Effector memory CD8-positive, alpha-beta T cell (primary cell): Measurements from ENCODE around the gene CLPTM1L.
"Not testable (repeated sequence)": the region's sequence is repeated elsewhere in the genome, so short reads cannot be mapped to it uniquely, and the experiment has no call there.

Experiments
- ATAC-seq: fragments of 150-1000 bp; cut with Tn5 transposase; replicated peaks from 2 replicates; pipeline ENCODE4 v1.10.0; 2021; ENCODE audit warnings: mild to moderate bottlenecking, moderate library complexity
- DNase-seq, 3 experiments: peaks; one replicate each; pipeline ENCODE4 v3.0.0; 2021
- H3K27ac Mint-ChIP-seq, 2 donors: one replicate each; pipeline ENCODE4 v1.8.0; 2022; ENCODE audit warnings: mild to moderate bottlenecking in 2 of 2, mixed read lengths in 2 of 2, moderate library complexity in 2 of 2
- H3K27me3 Mint-ChIP-seq, 2 donors: one replicate each; pipeline ENCODE4 v1.8.0; 2022; ENCODE audit warnings: mixed read lengths in 2 of 2
- H3K36me3 Mint-ChIP-seq: one replicate; pipeline ENCODE4 v1.8.0; 2022; ENCODE audit warnings: mild to moderate bottlenecking, moderate library complexity, mixed read lengths; ENCODE audit not compliant: insufficient read depth
- H3K4me1 Mint-ChIP-seq, 2 donors: one replicate each; pipeline ENCODE4 v1.8.0; 2022; ENCODE audit warnings: low read depth in 2 of 2, mixed read lengths in 2 of 2
- H3K4me3 Mint-ChIP-seq, 2 donors: one replicate each; pipeline ENCODE4 v1.8.0; 2022; ENCODE audit warnings: mild to moderate bottlenecking in 2 of 2, mixed read lengths in 2 of 2, moderate library complexity in 2 of 2
- H3K9me3 Mint-ChIP-seq, 2 donors: one replicate each; pipeline ENCODE4 v1.8.0; 2022; ENCODE audit warnings: mixed read lengths in 2 of 2

CLPTM1L gene

GRCh38 chr5:1362242-1363015, 17.5 kb upstream of the CLPTM1L start:
- Mint-ChIP-seq H3K27ac (no peak overlapping the region), H3K36me3 (no peaks in the 10 kb centered on the region), H3K4me3 (no peak overlapping the region), H3K4me1 (no peaks in the 10 kb centered on the region), H3K27me3 (peaks cover 52 to 74% of the 10 kb centered on the region in 2 donors), H3K9me3 (no peaks in the 10 kb centered on the region)
- no peak for DNase-seq
- no peak for ATAC-seq

DNA sequence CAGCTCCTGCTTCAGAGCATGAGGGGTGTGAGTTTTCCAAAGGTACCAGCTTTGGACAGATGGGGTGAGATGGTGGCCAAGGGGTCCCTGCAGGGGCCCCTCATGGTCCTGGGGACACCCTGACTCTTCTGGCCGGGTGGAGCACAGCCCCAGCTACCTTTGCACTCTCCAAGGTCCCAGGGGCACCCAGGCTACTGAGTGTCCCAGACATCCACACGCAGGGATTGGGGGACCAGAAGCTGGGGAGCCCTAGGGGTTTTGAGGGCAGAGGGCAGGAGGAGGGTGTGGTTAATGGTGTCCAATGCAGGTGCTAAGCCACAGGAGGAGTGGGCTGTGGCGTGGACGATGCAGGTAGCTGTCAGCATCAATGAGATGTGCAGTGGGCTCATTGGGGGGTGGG, 16.0 kb upstream of the CLPTM1L start:
- DNase-seq (no peak), ATAC-seq (no peak)
- Mint-ChIP-seq H3K36me3 (no peaks in the 10 kb centered on the region), H3K4me3 (no peak overlapping the region), H3K27me3 (peaks cover 46 to 76% of the 10 kb centered on the region in 2 donors), H3K4me1 (no peaks in the 10 kb centered on the region), H3K9me3 (no peaks in the 10 kb centered on the region), H3K27ac (no peak overlapping the region)

GRCh38 chr5:1360367-1360766, 15.5 kb upstream of the CLPTM1L start:
- not testable (repeated sequence) for H3K27ac Mint-ChIP-seq, H3K36me3 Mint-ChIP-seq, DNase-seq, H3K4me3 Mint-ChIP-seq, H3K9me3 Mint-ChIP-seq, ATAC-seq, H3K4me1 Mint-ChIP-seq
- peaks cover 46 to 76% of the 10 kb centered on the region in 2 donors for H3K27me3 Mint-ChIP-seq

GRCh38 chr5:1359713-1360112, 14.8 kb upstream of the CLPTM1L start:
- DNase-seq (no peak), ATAC-seq (no peak)
- Mint-ChIP-seq H3K27ac (no peak overlapping the region), H3K9me3 (no peaks in the 10 kb centered on the region), H3K36me3 (no peaks in the 10 kb centered on the region), H3K4me3 (no peak overlapping the region), H3K4me1 (no peaks in the 10 kb centered on the region), H3K27me3 (peaks cover 46 to 80% of the 10 kb centered on the region in 2 donors)

DNA sequence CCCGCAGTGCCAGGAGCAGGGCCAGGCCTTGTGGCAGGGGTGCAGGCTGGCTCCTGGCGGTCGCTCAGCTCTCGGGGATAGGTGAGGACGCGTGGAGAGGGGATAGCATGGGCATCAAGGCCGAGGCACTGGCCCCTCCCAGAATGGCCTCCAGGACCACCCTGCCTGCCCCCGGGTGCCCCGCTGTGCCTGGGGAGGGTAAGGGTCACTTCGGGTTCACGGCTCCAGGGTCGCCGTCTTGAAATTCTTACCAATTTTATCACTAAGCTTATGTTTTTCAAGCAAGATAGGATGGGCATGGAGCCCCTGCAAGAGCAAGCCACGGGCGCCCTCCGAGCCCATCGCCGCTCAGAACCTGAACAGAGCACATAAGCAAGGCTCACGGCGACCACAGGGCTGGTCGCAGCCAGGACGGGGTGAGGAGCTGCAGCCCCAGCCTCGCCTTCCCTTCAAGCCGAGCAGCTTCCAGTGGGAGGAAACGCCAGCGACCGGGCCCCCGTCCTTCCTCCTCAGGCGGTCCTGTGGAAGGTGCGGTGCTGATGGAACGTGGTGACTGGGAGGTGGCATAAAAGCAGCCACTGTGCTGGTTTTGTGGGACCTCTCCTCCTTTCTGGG, 14.2 kb upstream of the CLPTM1L start:
- H3K27me3 Mint-ChIP-seq: peaks cover 41 to 74% of the 10 kb centered on the region in 2 donors
- no peaks in the 10 kb centered on the region for H3K36me3 Mint-ChIP-seq
- no peak overlapping the region for H3K27ac Mint-ChIP-seq
- DNase-seq (no peak), ATAC-seq (no peak)
- no peak overlapping the region for H3K4me3 Mint-ChIP-seq
- no peaks in the 10 kb centered on the region for H3K9me3 Mint-ChIP-seq
- H3K4me1 Mint-ChIP-seq: no peaks in the 10 kb centered on the region

- Mint-ChIP-seq H3K27ac (no peak overlapping the region), H3K4me1 (no peaks in the 10 kb centered on the region), H3K4me3 (no peak overlapping the region), H3K27me3 (peaks cover 37 to 70% of the 10 kb centered on the region in 2 donors), H3K9me3 (no peaks in the 10 kb centered on the region), H3K36me3 (no peaks in the 10 kb centered on the region)
- no peak for ATAC-seq
- no peak for DNase-seq
Measured at GRCh38 chr5:1358726-1359025, 13.8 kb upstream of the CLPTM1L start.

GRCh38 chr5:1357946-1358725, 13.2 kb upstream of the CLPTM1L start:
- H3K9me3 Mint-ChIP-seq: no peaks in the 10 kb centered on the region
- DNase-seq (no peak), ATAC-seq (no peak)
- no peak overlapping the region for H3K27ac Mint-ChIP-seq
- no peak overlapping the region for H3K4me3 Mint-ChIP-seq
- H3K27me3 Mint-ChIP-seq: peaks cover 32 to 64% of the 10 kb centered on the region in 2 donors
- H3K4me1 Mint-ChIP-seq: no peaks in the 10 kb centered on the region
- H3K36me3 Mint-ChIP-seq: no peaks in the 10 kb centered on the region

- Mint-ChIP-seq H3K27ac (no peak overlapping the region), H3K4me1 (no peaks in the 10 kb centered on the region), H3K36me3 (no peaks in the 10 kb centered on the region), H3K27me3 (peaks cover 24 to 54% of the 10 kb centered on the region in 2 donors), H3K9me3 (no peaks in the 10 kb centered on the region), H3K4me3 (no peak overlapping the region)
- ATAC-seq (no peak), DNase-seq (no peak)
Measured at GRCh38 chr5:1356873-1357787, 12.2 kb upstream of the CLPTM1L start.

DNA sequence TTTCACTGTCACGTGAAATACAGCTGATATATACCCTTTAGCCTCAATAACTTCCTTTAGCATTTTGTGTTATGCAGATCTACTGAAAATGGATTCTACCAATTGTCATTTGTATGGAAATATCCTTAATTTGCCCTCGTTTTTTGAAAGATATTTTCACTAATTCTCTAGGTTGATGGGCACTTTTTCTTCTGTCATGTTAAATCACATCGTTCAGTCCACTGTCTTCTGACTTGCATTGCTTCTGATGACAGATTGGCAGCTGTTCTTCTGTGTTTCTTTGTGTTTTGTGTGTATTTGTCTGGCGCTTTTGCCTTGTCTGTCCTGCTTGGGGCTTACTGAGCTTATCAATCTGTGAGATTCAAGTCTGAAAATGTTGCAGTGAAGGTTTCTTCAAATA, 9.7 kb upstream of the CLPTM1L start:
- ATAC-seq (no peak), DNase-seq (no peak)
- H3K27me3 Mint-ChIP-seq: peaks cover 7 to 38% of the 10 kb centered on the region in 2 donors
- H3K27ac Mint-ChIP-seq: no peak overlapping the region
- no peak overlapping the region for H3K4me3 Mint-ChIP-seq
- H3K9me3 Mint-ChIP-seq: no peaks in the 10 kb centered on the region
- H3K4me1 Mint-ChIP-seq: no peaks in the 10 kb centered on the region
- no peaks in the 10 kb centered on the region for H3K36me3 Mint-ChIP-seq

DNA sequence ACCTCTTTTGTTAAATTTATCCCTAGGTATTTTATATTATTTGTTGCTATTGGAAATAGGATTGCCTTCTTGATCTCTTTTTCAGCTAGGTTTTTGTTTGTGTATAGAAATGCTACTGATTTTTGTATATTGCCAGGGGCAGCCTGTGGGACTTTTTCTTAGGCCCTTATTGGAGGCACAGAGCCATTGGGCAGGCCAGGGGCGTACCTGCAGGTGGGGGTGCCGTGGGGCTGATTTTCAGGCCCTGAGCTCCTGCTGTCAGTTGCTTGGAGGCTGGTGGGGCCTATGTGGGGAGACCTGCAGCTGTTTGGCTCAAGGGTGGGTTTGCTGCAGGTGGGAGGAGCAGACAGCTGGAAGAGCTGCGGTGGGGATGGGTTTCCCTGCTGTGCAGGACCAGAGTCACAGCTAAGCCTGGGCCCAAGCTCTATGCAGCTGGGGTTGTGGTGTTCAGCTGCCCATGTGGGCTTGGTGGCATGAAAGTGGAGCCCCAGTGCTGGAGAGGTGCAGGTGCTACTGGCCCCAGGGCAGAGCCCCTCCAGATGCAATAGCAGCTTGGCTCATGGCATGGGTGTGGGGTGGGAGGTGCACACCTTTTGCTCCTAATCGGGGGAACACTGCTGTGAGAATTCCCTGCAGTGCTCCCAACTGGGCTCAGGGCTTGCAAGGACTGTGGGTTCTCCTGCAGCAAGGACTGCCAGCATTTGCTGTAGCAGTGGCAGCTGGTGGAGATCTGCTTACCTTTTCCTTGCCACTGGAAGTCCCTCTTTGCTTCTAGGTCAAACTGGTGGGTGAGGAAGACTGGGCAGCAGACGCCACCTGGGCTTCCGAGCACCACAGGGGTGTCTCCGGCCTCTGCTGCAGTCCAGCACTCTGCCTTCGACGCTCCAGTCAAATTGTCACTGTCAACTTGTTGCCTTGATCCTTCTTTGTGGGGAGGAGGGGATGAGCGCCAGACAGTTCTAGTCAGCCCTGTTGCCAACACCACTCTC, 7.6 kb upstream of the CLPTM1L start:
- Mint-ChIP-seq H3K27me3 (peaks cover 0 to 25% of the 10 kb centered on the region in 2 donors), H3K4me3 (no peak overlapping the region), H3K9me3 (no peaks in the 10 kb centered on the region), H3K4me1 (no peaks in the 10 kb centered on the region), H3K27ac (peak overlapping the region in 1 of 2 donors; percentile 61), H3K36me3 (no peaks in the 10 kb centered on the region)
- DNase-seq (no peak), ATAC-seq (no peak)

DNA sequence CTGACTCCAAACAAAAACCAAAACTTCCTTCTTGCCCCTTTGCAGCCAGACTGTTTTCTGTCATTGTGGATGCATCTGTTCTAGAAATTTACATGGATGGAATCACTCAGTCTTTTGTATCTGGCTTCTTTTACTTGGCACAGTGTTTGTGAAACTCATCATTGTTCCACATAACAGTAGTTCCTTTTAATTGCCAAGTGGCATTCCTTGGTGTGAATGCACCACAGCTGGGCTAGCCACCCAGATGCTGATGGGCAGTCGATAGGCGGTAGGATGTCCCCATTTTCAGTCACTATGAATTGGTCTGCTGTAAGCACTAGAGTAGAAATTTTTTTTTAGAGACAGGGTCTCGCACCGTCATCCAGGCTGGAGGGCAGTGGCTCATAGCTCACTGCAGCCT, 6.3 kb upstream of the CLPTM1L start:
- no peak overlapping the region for H3K4me3 Mint-ChIP-seq
- no peaks in the 10 kb centered on the region for H3K9me3 Mint-ChIP-seq
- peaks cover 2% of the 10 kb centered on the region in 2 donors for H3K4me1 Mint-ChIP-seq
- DNase-seq: no peak
- no peaks in the 10 kb centered on the region for H3K36me3 Mint-ChIP-seq
- peaks cover 0 to 12% of the 10 kb centered on the region in 2 donors for H3K27me3 Mint-ChIP-seq
- ATAC-seq: no peak
- H3K27ac Mint-ChIP-seq: no peak overlapping the region

DNA sequence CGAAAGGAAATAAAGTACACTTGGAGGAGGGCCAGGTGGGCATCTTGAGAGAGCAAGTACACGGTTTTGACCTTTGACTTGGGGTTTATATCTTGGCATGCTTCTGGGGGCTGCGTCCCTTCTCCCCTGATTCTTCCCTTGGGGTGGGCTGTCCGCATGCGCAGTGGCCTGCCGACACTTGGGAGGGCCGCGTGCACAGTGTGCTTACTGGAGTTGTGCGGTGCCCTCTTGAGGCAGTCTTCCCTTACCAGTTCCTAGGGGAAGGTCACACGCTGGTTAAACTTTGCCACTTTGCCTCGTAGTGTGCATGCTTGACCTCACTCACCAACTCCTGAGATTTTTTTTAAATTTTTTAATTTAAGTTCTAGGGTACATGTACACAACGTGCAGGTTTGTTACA, 4.3 kb upstream of the CLPTM1L start:
- Mint-ChIP-seq H3K27me3 (no peaks in the 10 kb centered on the region), H3K9me3 (no peaks in the 10 kb centered on the region), H3K27ac (no peak overlapping the region), H3K4me1 (peaks cover 4 to 8% of the 10 kb centered on the region in 2 donors), H3K36me3 (no peaks in the 10 kb centered on the region), H3K4me3 (no peak overlapping the region)
- DNase-seq: no peak
- ATAC-seq: no peak
